Measurements from ENCODE around the gene TBC1D10B. TPM values are rescaled to one million over a fixed set of nuclear protein-coding genes. Genes with fewer than 3 reads are reported as not detected.

TBC1D10B gene
- total and polyA plus RNA-seq, 4 experiments from 2014 or later, result 8.5 to 55.3 (median 31.6) TPM

GRCh38 chr16:30378236-30379157, 8.2 kb upstream of the TBC1D10B start:
- DNase-seq, result peak; percentile 98 to 99 (median 99)
- peak overlapping the region; percentile 84 to 91 for H3K4me3 ChIP-seq (ENCODE audit: low read length in 2 of 2)
- H3K4me1 ChIP-seq (ENCODE audit: insufficient read depth, low read length), result peaks cover 69% of the 10 kb centered on the region
- peak overlapping the region; percentile 91 to 100 (median 96) for H3K4me3 Mint-ChIP-seq
- no peaks in the 10 kb centered on the region for H3K27me3 ChIP-seq (ENCODE audit: insufficient read depth, low read length)
- peak overlapping the region; percentile 97 to 100 (median 100) for H3K27ac Mint-ChIP-seq
- H3K27ac ChIP-seq (ENCODE audit: low read depth, low read length), result peak overlapping the region; percentile 96
- intact Hi-C loops (cut with micrococcal nuclease), result loop anchor here (1.0 to 5.0 kb wide), 7 partner anchors 8 to 571 kb away; partner anchors contain the start of genes ALDOA, CD2BP2, MAZ and TBC1D10B
- H3K27me3 Mint-ChIP-seq, result no peaks in the 10 kb centered on the region
- peaks cover 0 to 5% (median 0%) of the 10 kb centered on the region in 8 donors for H3K9me3 Mint-ChIP-seq
- H3K4me1 Mint-ChIP-seq, result peaks cover 32 to 71% (median 48%) of the 10 kb centered on the region in 4 donors
- H3K9me3 ChIP-seq (ENCODE audit: control insufficient read depth in 1 of 2, low read length in 2 of 2), result no peaks in the 10 kb centered on the region
- peaks cover 12 to 29% of the 10 kb centered on the region in 2 donors for H3K36me3 Mint-ChIP-seq
- peaks cover 6% of the 10 kb centered on the region for H3K36me3 ChIP-seq (ENCODE audit: insufficient read depth, low read length)
- CTCF ChIA-PET (ENCODE audit: partially characterized antibody), result interaction anchor here (0.6 kb wide), 1 partner anchor 31 kb away, joined by 3 read pairs; no protein-coding TSS in a partner anchor
- POLR2A ChIA-PET (ENCODE audit: partially characterized antibody), result interaction anchor here (0.6 to 11.2 kb wide), 22 partner anchors 10 to 1527 kb away, joined by 3 to 540 read pairs (median 5); partner anchors contain the start of genes ALDOA, CD2BP2, CORO1A and DCTPP1

- Histone ChIP-seq H3K4me1 (ENCODE audit: insufficient read depth, low read length) (peaks cover 62% of the 10 kb centered on the region), H3K27ac (ENCODE audit: low read depth, low read length) (peak overlapping the region; percentile 96), H3K9me3 (ENCODE audit: control insufficient read depth in 1 of 2, low read length in 2 of 2) (no peaks in the 10 kb centered on the region), H3K4me3 (ENCODE audit: low read length in 2 of 2) (peak overlapping the region; percentile 48 to 78), H3K27me3 (ENCODE audit: insufficient read depth, low read length) (no peaks in the 10 kb centered on the region), H3K36me3 (ENCODE audit: insufficient read depth, low read length) (peaks cover 6% of the 10 kb centered on the region)
- peaks cover 0 to 5% (median 0%) of the 10 kb centered on the region in 8 donors for H3K9me3 Mint-ChIP-seq
- peak; percentile 88 to 93 (median 89) for DNase-seq
- H3K27ac Mint-ChIP-seq, result peak overlapping the region; percentile 97 to 100 (median 100)
- peaks cover 12 to 29% of the 10 kb centered on the region in 2 donors for H3K36me3 Mint-ChIP-seq
- no peaks in the 10 kb centered on the region for H3K27me3 Mint-ChIP-seq
- ChIA-PET CTCF (ENCODE audit: partially characterized antibody) (interaction anchor here (0.6 kb wide), 1 partner anchor 32 kb away, joined by 3 read pairs; no protein-coding TSS in a partner anchor), POLR2A (ENCODE audit: partially characterized antibody) (interaction anchor here (0.6 to 11.2 kb wide), 21 partner anchors 9 to 1527 kb away, joined by 3 to 540 read pairs (median 5); partner anchors contain the start of genes ALDOA, CD2BP2, CORO1A and DCTPP1)
- peaks cover 31 to 64% (median 45%) of the 10 kb centered on the region in 4 donors for H3K4me1 Mint-ChIP-seq
- intact Hi-C loops (cut with micrococcal nuclease), result loop anchor here (1.0 to 5.0 kb wide), 7 partner anchors 8 to 571 kb away; partner anchors contain the start of genes ALDOA, CD2BP2, MAZ and TBC1D10B
- H3K4me3 Mint-ChIP-seq, result peak overlapping the region; percentile 91 to 100 (median 96)
Measured at GRCh38 chr16:30377812-30378235, 7.5 kb upstream of the TBC1D10B start.

- Mint-ChIP-seq H3K36me3 (peaks cover 12 to 29% of the 10 kb centered on the region in 2 donors), H3K4me3 (peak overlapping the region; percentile 91 to 100 (median 96)), H3K4me1 (peaks cover 28 to 58% (median 44%) of the 10 kb centered on the region in 4 donors), H3K9me3 (peaks cover 0 to 5% (median 0%) of the 10 kb centered on the region in 8 donors), H3K27me3 (no peaks in the 10 kb centered on the region), H3K27ac (peak overlapping the region; percentile 97 to 100 (median 100))
- DNase-seq, result no peak
- Histone ChIP-seq H3K4me1 (ENCODE audit: insufficient read depth, low read length) (peaks cover 60% of the 10 kb centered on the region), H3K4me3 (ENCODE audit: low read length in 2 of 2) (peak overlapping the region; percentile 48 to 78), H3K27me3 (ENCODE audit: insufficient read depth, low read length) (no peaks in the 10 kb centered on the region), H3K9me3 (ENCODE audit: control insufficient read depth in 1 of 2, low read length in 2 of 2) (no peaks in the 10 kb centered on the region), H3K27ac (ENCODE audit: low read depth, low read length) (peak overlapping the region; percentile 96), H3K36me3 (ENCODE audit: insufficient read depth, low read length) (peaks cover 6% of the 10 kb centered on the region)
- intact Hi-C loops (cut with micrococcal nuclease), result loop anchor here (5.0 kb wide), 1 partner anchor 570 kb away; the partner anchor contains the start of gene MAZ
- POLR2A ChIA-PET (ENCODE audit: partially characterized antibody), result interaction anchor here (0.5 to 11.2 kb wide), 21 partner anchors 9 to 714 kb away, joined by 3 to 540 read pairs (median 5); partner anchors contain the start of genes ALDOA, CD2BP2, CORO1A and DCTPP1
- CTCF ChIA-PET (ENCODE audit: partially characterized antibody), result no interaction called here
Measured at GRCh38 chr16:30377050-30377811, 6.9 kb upstream of the TBC1D10B start.

- DNase-seq, result no peak
- peak overlapping the region; percentile 96 for H3K27ac ChIP-seq (ENCODE audit: low read depth, low read length)
- intact Hi-C loops (cut with micrococcal nuclease), result loop anchor here (5.0 kb wide), 1 partner anchor 569 kb away; the partner anchor contains the start of gene MAZ
- H3K36me3 ChIP-seq (ENCODE audit: insufficient read depth, low read length), result peaks cover 6% of the 10 kb centered on the region
- peaks cover 60% of the 10 kb centered on the region for H3K4me1 ChIP-seq (ENCODE audit: insufficient read depth, low read length)
- H3K4me3 ChIP-seq (ENCODE audit: low read length in 2 of 2), result no peak overlapping the region
- H3K27ac Mint-ChIP-seq, result peak overlapping the region in 6 of 7 donors; percentile 24 to 100 (median 98)
- ChIA-PET CTCF (ENCODE audit: partially characterized antibody) (interaction anchor here (1.2 kb wide), 1 partner anchor 33 kb away, joined by 4 read pairs; no protein-coding TSS in a partner anchor), POLR2A (ENCODE audit: partially characterized antibody) (interaction anchor here (0.5 to 11.2 kb wide), 7 partner anchors 8 to 415 kb away, joined by 4 to 540 read pairs (median 37); partner anchors contain the start of genes ALDOA, CD2BP2, MYL11 and TBC1D10B)
- H3K9me3 ChIP-seq (ENCODE audit: control insufficient read depth in 1 of 2, low read length in 2 of 2), result no peaks in the 10 kb centered on the region
- peaks cover 0 to 5% (median 0%) of the 10 kb centered on the region in 8 donors for H3K9me3 Mint-ChIP-seq
- peaks cover 12 to 28% of the 10 kb centered on the region in 2 donors for H3K36me3 Mint-ChIP-seq
- peak overlapping the region in 2 of 8 donors; percentile 26 to 100 for H3K4me3 Mint-ChIP-seq
- no peaks in the 10 kb centered on the region for H3K27me3 ChIP-seq (ENCODE audit: insufficient read depth, low read length)
- no peaks in the 10 kb centered on the region for H3K27me3 Mint-ChIP-seq
- H3K4me1 Mint-ChIP-seq, result peaks cover 31 to 59% (median 46%) of the 10 kb centered on the region in 4 donors
Measured at GRCh38 chr16:30376461-30376902, 6.2 kb upstream of the TBC1D10B start.

GRCh38 chr16:30375864-30376263, 5.6 kb upstream of the TBC1D10B start:
- POLR2A ChIA-PET (ENCODE audit: partially characterized antibody), result interaction anchor here (1.2 to 11.2 kb wide), 5 partner anchors 20 to 310 kb away, joined by 6 to 540 read pairs (median 37); partner anchors contain the start of genes ALDOA, CD2BP2, ZNF48 and ZNF771
- Histone ChIP-seq H3K27ac (ENCODE audit: low read depth, low read length) (peak overlapping the region; percentile 10), H3K9me3 (ENCODE audit: control insufficient read depth in 1 of 2, low read length in 2 of 2) (no peaks in the 10 kb centered on the region), H3K4me1 (ENCODE audit: insufficient read depth, low read length) (peaks cover 58% of the 10 kb centered on the region), H3K27me3 (ENCODE audit: insufficient read depth, low read length) (no peaks in the 10 kb centered on the region), H3K36me3 (ENCODE audit: insufficient read depth, low read length) (peaks cover 6% of the 10 kb centered on the region), H3K4me3 (ENCODE audit: low read length in 2 of 2) (no peak overlapping the region)
- DNase-seq, result no peak
- peaks cover 12 to 25% of the 10 kb centered on the region in 2 donors for H3K36me3 Mint-ChIP-seq
- peaks cover 0 to 5% (median 0%) of the 10 kb centered on the region in 8 donors for H3K9me3 Mint-ChIP-seq
- H3K27me3 Mint-ChIP-seq, result no peaks in the 10 kb centered on the region
- H3K4me3 Mint-ChIP-seq, result peak overlapping the region in 1 of 8 donors; percentile 52
- peak overlapping the region; percentile 51 to 100 (median 77) for H3K27ac Mint-ChIP-seq
- CTCF ChIA-PET (ENCODE audit: partially characterized antibody), result interaction anchor here (1.2 to 1.4 kb wide), 2 partner anchors 20 to 33 kb away, joined by 3 to 4 read pairs; no protein-coding TSS in a partner anchor
- H3K4me1 Mint-ChIP-seq, result peaks cover 31 to 59% (median 47%) of the 10 kb centered on the region in 4 donors
- intact Hi-C loops (cut with micrococcal nuclease), result loop anchor here (5.0 kb wide), 1 partner anchor 569 kb away; the partner anchor contains the start of gene MAZ

- ChIA-PET CTCF (ENCODE audit: partially characterized antibody) (interaction anchor here (1.6 kb wide), 1 partner anchor 36 kb away, joined by 3 read pairs; no protein-coding TSS in a partner anchor), POLR2A (ENCODE audit: partially characterized antibody) (interaction anchor here (6.7 to 12.9 kb wide), 2 partner anchors 6 to 18 kb away, joined by 47 to 224 read pairs; partner anchors contain the start of genes CD2BP2 and SEPTIN1)
- Mint-ChIP-seq H3K27me3 (peaks cover 0 to 2% of the 10 kb centered on the region in 2 donors), H3K36me3 (peaks cover 5 to 18% of the 10 kb centered on the region in 2 donors), H3K4me3 (peak within 1 kb of the TSS in 2 of 8 donors; percentile 2 to 52), H3K4me1 (peaks cover 25 to 50% (median 38%) of the 10 kb centered on the region in 4 donors), H3K27ac (peak within 1 kb of the TSS; percentile 57 to 99 (median 81)), H3K9me3 (peaks cover 0 to 5% (median 0%) of the 10 kb centered on the region in 8 donors)
- intact Hi-C loops (cut with micrococcal nuclease), result no loop called here
- H3K27me3 ChIP-seq (ENCODE audit: insufficient read depth, low read length), result no peaks in the 10 kb centered on the region
- H3K4me1 ChIP-seq (ENCODE audit: insufficient read depth, low read length), result peaks cover 45% of the 10 kb centered on the region
- DNase-seq, result no peak
- H3K9me3 ChIP-seq (ENCODE audit: control insufficient read depth in 1 of 2, low read length in 2 of 2), result no peaks in the 10 kb centered on the region
- no peak within 1 kb of the TSS for H3K4me3 ChIP-seq (ENCODE audit: low read length in 2 of 2)
- H3K27ac ChIP-seq (ENCODE audit: low read depth, low read length), result peak within 1 kb of the TSS; percentile 10
- no peaks in the 10 kb centered on the region for H3K36me3 ChIP-seq (ENCODE audit: insufficient read depth, low read length)
Measured at GRCh38 chr16:30374538-30374937, 4.2 kb upstream of the TBC1D10B start, which contains the start of gene MYL11. MYL11 (plus strand) TSS chr16:30374802; CDS start chr16:30374858, 56 bp downstream.

Measured in CD4-positive, alpha-beta memory T cell (primary cell).